Transverse colon (tissue), 4 donors: ENCODE measurements around the gene KNCN. TPM values are rescaled to one million over a fixed set of nuclear protein-coding genes. Genes with fewer than 3 reads are reported as not detected.

ENCODE experiments used
- DNase-seq: peaks from one replicate; pipeline ENCODE4 v3.0.0-alpha.2; 2019
- H3K27ac ChIP-seq, 4 donors: fragments of 200-600 bp; sonication (generic); 2 replicates each; pipeline ENCODE4 v1.5.1; 2016 to 2018; ENCODE audit warnings: inconsistent platforms in 4 of 4
- H3K27me3 ChIP-seq: fragments of 200-600 bp; sonication (generic); 2 replicates; pipeline ENCODE4 v1.5.1; 2017; ENCODE audit warnings: inconsistent platforms
- H3K36me3 ChIP-seq, 4 donors: fragments of 200-600 bp; sonication (generic); 2 replicates each; pipeline ENCODE4 v1.5.1; 2017 to 2019; ENCODE audit warnings: inconsistent platforms in 4 of 4
- H3K4me1 ChIP-seq, 4 donors: fragments of 200-600 bp; sonication (generic); 2 replicates each; pipeline ENCODE4 v1.5.1; 2017 to 2020; ENCODE audit warnings: inconsistent platforms in 4 of 4
- H3K4me3 ChIP-seq, 4 donors: fragments of 200-600 bp; sonication (generic); 1 replicate in 1 of 4; 2 replicates in 3 of 4; pipeline versions ENCODE4 v1.5.1 to v1.6.1; 2017 to 2019; ENCODE audit warnings: inconsistent platforms in 4 of 4
- H3K9me3 ChIP-seq, 2 donors: fragments of 200-600 bp; sonication (generic); 2 replicates each; pipeline ENCODE4 v1.5.1; 2017 to 2019; ENCODE audit warnings: inconsistent platforms in 2 of 2
- CTCF ChIP-seq, 5 experiments: fragments of 200-600 bp in 3 of 5; fragments of 450-650 bp in 2 of 5; sonication (generic) in 3 of 5; IDR thresholded peaks; 1 replicate in 2 of 5; 2 replicates in 3 of 5; pipeline ENCODE4 v1.5.1; 2016 to 2017; ENCODE audit warnings: antibody characterized with exemption in 5 of 5, inconsistent platforms in 3 of 5, mild to moderate bottlenecking in 2 of 5, moderate library complexity in 1 of 5
- EP300 ChIP-seq: sonication (generic); formaldehyde crosslinking; IDR thresholded peaks from one replicate; pipeline ENCODE4 v1.6.1; 2017; ENCODE audit warnings: antibody characterized with exemption, low read depth
- POLR2A ChIP-seq: fragments of 450-650 bp; IDR thresholded peaks from one replicate; pipeline ENCODE4 v1.6.1; 2016; ENCODE audit warnings: antibody characterized with exemption, mild to moderate bottlenecking, moderate library complexity
- POLR2AphosphoS5 ChIP-seq, 3 donors: sonication (generic); formaldehyde crosslinking; IDR thresholded peaks; one replicate each; pipeline ENCODE4 v1.6.1; 2016; ENCODE audit warnings: antibody characterized with exemption in 3 of 3
- WGBS, 2 donors: methylation state at CpG; one replicate each; pipeline ENCODE4 v1.1.5; 2018; ENCODE audit warnings: low coverage in 1 of 2; 5-methylcytosine and 5-hydroxymethylcytosine counted together
- in situ Hi-C, 4 donors: fragments of 200-750 bp; cut with MboI; loops; one replicate each; pipeline versions ENCODE4 v1.15.0 to v1.15.1; 2017; ENCODE audit warnings: low sequenced_read_pairs in 3 of 4, low pct_ligation_motif_present in 1 of 4, low pct_unique_long_range_greater_than_20kb in 1 of 4
- intact Hi-C: fragments of 100-400 bp; cut with DNase I; formaldehyde crosslinking; loops from one replicate; pipeline ENCODE4 v1.15.1; 2023; ENCODE audit warnings: low total_unique reads
- total RNA-seq, 4 donors: library from RNA; depleted of rRNA; stranded (reverse); fragments of >200 nt; gene quantifications; one replicate each; pipeline ENCODE4 v1.1.0, GENCODE V29; 2016

The KNCN gene
- total RNA-seq, 4 donors from 2014 or later, result not detected

GRCh38 chr1:46521414-46521813 lies 30.0 kb downstream of the KNCN start:
- TF ChIP-seq POLR2A (no peak), POLR2AphosphoS5 (IDR thresholded peaks at IDR 0.05) (no peak), CTCF (IDR thresholded peaks at IDR 0.05) (no peak), EP300 (no peak)
- Histone ChIP-seq H3K27me3 (peaks cover 12% of the 10 kb centered on the region), H3K36me3 (no peaks in the 10 kb centered on the region), H3K27ac (no peak overlapping the region), H3K9me3 (no peaks in the 10 kb centered on the region), H3K4me1 (peaks cover 0 to 28% (median 11%) of the 10 kb centered on the region in 4 donors), H3K4me3 (no peak overlapping the region)
- WGBS, 2 donors, result 71 to 83% methylated on average over 2 of the region's 2 CpGs
- in situ Hi-C loops, result loop anchor here in 2 of 4 donors (10.0 kb wide), 2 partner anchors 47 to 77 kb away; no protein-coding TSS in a partner anchor
- no peak for DNase-seq
- intact Hi-C loops, result no loop called here

GRCh38 chr1:46520063-46520911 lies 31.2 kb downstream of the KNCN start:
- no peak overlapping the region for H3K27ac ChIP-seq
- peaks cover 7% of the 10 kb centered on the region for H3K27me3 ChIP-seq
- WGBS, 2 donors, result 71% methylated on average over 15 of the region's 15 CpGs; no CpG with 5 or more reads in 1 of the 2 donors
- no peak for TF ChIP-seq CTCF (IDR thresholded peaks at IDR 0.05)
- in situ Hi-C loops, result loop anchor here in 2 of 4 donors (10.0 kb wide), 2 partner anchors 45 to 75 kb away; no protein-coding TSS in a partner anchor
- H3K36me3 ChIP-seq, result no peaks in the 10 kb centered on the region
- peaks cover 0 to 30% (median 11%) of the 10 kb centered on the region in 4 donors for H3K4me1 ChIP-seq
- intact Hi-C loops, result no loop called here
- H3K4me3 ChIP-seq, result no peak overlapping the region
- no peak for DNase-seq
- no peaks in the 10 kb centered on the region for H3K9me3 ChIP-seq

- H3K36me3 ChIP-seq, result no peaks in the 10 kb centered on the region
- intact Hi-C loops, result no loop called here
- DNase-seq, result no peak
- H3K9me3 ChIP-seq, result no peaks in the 10 kb centered on the region
- 72 to 77% methylated on average over 2 to 4 of the region's 4 CpGs for WGBS, 2 donors
- peaks cover 0 to 30% (median 11%) of the 10 kb centered on the region in 4 donors for H3K4me1 ChIP-seq
- no peak overlapping the region for H3K27ac ChIP-seq
- H3K4me3 ChIP-seq, result no peak overlapping the region
- peaks cover 7% of the 10 kb centered on the region for H3K27me3 ChIP-seq
- TF ChIP-seq CTCF (IDR thresholded peaks at IDR 0.05) (no peak), EP300 (no peak), POLR2A (no peak), POLR2AphosphoS5 (IDR thresholded peaks at IDR 0.05) (no peak)
- in situ Hi-C loops, result no loop called here
Observed at GRCh38 chr1:46519209-46519608, 32.2 kb downstream of the KNCN start.

GRCh38 chr1:46517932-46518498 lies 33.4 kb downstream of the KNCN start:
- H3K27ac ChIP-seq, result peak overlapping the region in 3 of 4 donors; percentile 24 to 53 (median 50)
- intact Hi-C loops, result no loop called here
- no peaks in the 10 kb centered on the region for H3K9me3 ChIP-seq
- no peak for TF ChIP-seq EP300
- no peak for TF ChIP-seq CTCF (IDR thresholded peaks at IDR 0.05)
- TF ChIP-seq POLR2A, result no peak
- no peak for TF ChIP-seq POLR2AphosphoS5 (IDR thresholded peaks at IDR 0.05)
- no peaks in the 10 kb centered on the region for H3K36me3 ChIP-seq
- peaks cover 7% of the 10 kb centered on the region for H3K27me3 ChIP-seq
- H3K4me1 ChIP-seq, result peaks cover 0 to 29% (median 11%) of the 10 kb centered on the region in 4 donors
- peak; percentile 40 for DNase-seq
- H3K4me3 ChIP-seq, result no peak overlapping the region
- in situ Hi-C loops, result no loop called here
- 58% methylated on average over 4 of the region's 4 CpGs for WGBS, 2 donors
